ENCODE results near the gene PTGIS.

The PTGIS gene

GRCh38 chr20:49560646-49561045, 7.3 kb downstream of the PTGIS start:
- DNase-seq (ENCODE audit: low read depth in 3 of 3, low spot score in 1 of 3): no peak

GRCh38 chr20:49560186-49560585, 7.8 kb downstream of the PTGIS start:
- no peak for DNase-seq (ENCODE audit: low read depth in 3 of 3, low spot score in 1 of 3)

GRCh38 chr20:49559411-49560081, 8.4 kb downstream of the PTGIS start:
- no peak for DNase-seq (ENCODE audit: low read depth in 3 of 3, low spot score in 1 of 3)

DNA sequence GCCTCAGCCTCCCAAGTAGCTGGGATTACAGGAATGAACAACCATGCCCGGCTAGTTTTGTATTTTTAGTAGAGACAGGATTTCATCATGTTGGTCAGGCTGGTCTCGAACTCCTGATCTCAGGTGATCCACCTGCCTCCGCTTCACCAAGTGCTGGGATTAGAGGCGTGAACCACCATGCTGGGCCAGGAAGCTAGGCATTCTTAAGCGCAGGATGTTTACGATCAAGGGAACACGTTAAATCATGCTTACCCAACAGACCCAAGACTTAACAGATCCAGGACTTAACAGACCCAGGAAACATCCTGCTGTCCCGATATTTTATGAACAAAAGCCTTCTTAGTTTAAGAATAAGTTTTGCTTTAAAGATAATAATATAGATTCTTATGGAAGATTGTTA, 9.1 kb downstream of the PTGIS start:
- no peak for DNase-seq (ENCODE audit: low read depth in 3 of 3, low spot score in 1 of 3)

- no peak for DNase-seq (ENCODE audit: low read depth in 3 of 3, low spot score in 1 of 3)
Measured at GRCh38 chr20:49557449-49557848, 10.5 kb downstream of the PTGIS start.

- no peak for DNase-seq (ENCODE audit: low read depth in 3 of 3, low spot score in 1 of 3)
Measured at GRCh38 chr20:49556621-49557020, 11.3 kb downstream of the PTGIS start.

- no peak for DNase-seq (ENCODE audit: low read depth in 3 of 3, low spot score in 1 of 3)
Measured at GRCh38 chr20:49549801-49550551, 18.0 kb downstream of the PTGIS start.

GRCh38 chr20:49548371-49548947, 19.5 kb downstream of the PTGIS start:
- no peak for DNase-seq (ENCODE audit: low read depth in 3 of 3, low spot score in 1 of 3)

DNA sequence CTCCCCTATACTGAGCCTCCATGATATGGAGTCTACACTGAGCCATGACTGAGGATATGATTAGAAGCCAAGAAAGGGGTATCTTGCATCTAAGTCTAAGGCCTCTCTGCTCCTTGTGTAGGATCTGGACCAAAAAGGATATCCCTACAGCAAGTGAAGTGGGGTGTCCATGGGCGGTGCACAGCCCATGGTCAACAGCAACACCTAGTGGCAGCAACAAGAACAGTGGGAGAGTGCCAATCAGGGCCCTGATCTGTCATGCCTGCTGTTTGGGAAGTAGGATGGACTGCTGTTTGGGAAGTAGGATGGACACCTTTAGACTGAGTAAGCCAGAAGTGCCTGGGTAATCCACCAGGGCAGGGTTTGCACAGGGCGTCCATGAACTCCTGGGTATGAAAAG, 22.4 kb downstream of the PTGIS start:
- no peak for DNase-seq (ENCODE audit: low read depth in 3 of 3, low spot score in 1 of 3)

DNA sequence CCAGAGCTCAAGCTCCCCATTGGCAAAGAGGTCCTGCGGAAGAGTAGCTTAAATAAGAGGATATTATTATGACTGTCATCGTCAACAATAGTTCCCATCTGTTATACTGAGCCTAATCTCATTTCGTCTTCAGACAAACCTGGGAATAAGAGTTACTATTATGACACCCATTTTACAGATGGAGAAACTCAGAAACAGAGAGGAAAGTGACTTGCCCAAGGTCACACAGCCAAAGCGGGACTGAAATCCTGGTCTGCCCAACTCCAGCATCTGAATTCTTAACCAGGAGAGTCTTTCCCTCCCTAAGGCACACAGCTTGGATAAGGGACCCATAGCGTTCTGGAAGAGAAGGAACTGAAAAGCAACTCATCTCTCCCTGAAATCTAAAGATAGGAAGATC, 23.4 kb downstream of the PTGIS start:
- DNase-seq (ENCODE audit: low read depth in 3 of 3, low spot score in 1 of 3): no peak

GRCh38 chr20:49543858-49544437, 24.0 kb downstream of the PTGIS start:
- no peak for DNase-seq (ENCODE audit: low read depth in 3 of 3, low spot score in 1 of 3)

GRCh38 chr20:49543071-49543857, 24.7 kb downstream of the PTGIS start:
- DNase-seq (ENCODE audit: low read depth in 3 of 3, low spot score in 1 of 3): no peak

- no peak for DNase-seq (ENCODE audit: low read depth in 3 of 3, low spot score in 1 of 3)
Measured at GRCh38 chr20:49542514-49542991, 25.4 kb downstream of the PTGIS start.

GRCh38 chr20:49541733-49542513, 26.0 kb downstream of the PTGIS start:
- peak in 2 of 3 donors; percentile 12 to 48 for DNase-seq (ENCODE audit: low read depth in 3 of 3, low spot score in 1 of 3)

DNA sequence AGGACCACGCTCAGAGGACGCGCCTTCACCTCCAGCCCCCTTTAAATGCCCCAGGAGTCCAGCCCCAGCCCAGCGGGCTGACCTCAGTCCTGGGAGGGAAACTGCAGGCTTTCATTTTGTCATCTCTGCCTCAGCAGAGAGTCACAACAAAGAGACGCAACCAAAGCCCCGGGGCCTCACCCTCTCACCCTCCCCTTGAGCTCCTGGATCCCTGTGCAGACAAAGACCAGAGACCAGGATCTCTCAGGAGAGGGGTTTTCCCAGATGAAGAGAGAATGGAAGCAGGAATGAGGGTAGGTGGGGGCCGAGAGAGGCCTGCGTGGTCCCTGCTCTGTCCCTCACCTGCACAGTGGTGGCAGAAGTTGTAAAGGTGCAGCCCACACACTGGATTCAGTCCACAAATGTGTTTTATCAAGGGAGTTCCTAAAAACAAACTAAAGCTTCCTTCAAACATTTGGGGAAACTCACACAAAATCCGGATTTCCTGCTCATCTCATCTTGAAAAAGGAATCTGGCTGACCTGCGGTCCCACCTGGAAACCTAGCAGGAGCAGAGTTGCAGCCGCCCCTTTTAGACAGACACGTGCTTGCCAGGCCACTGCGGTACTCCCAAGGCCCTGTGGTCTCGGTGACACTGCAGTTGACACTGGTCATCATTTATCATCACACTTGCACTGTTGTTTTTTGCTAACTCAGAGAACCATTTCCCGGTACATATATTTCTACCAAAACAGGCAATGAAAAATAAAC, 27.1 kb downstream of the PTGIS start:
- DNase-seq (ENCODE audit: low read depth in 3 of 3, low spot score in 1 of 3): no peak

- no peak for DNase-seq (ENCODE audit: low read depth in 3 of 3, low spot score in 1 of 3)
Measured at GRCh38 chr20:49540232-49540620, 27.7 kb downstream of the PTGIS start.

DNA sequence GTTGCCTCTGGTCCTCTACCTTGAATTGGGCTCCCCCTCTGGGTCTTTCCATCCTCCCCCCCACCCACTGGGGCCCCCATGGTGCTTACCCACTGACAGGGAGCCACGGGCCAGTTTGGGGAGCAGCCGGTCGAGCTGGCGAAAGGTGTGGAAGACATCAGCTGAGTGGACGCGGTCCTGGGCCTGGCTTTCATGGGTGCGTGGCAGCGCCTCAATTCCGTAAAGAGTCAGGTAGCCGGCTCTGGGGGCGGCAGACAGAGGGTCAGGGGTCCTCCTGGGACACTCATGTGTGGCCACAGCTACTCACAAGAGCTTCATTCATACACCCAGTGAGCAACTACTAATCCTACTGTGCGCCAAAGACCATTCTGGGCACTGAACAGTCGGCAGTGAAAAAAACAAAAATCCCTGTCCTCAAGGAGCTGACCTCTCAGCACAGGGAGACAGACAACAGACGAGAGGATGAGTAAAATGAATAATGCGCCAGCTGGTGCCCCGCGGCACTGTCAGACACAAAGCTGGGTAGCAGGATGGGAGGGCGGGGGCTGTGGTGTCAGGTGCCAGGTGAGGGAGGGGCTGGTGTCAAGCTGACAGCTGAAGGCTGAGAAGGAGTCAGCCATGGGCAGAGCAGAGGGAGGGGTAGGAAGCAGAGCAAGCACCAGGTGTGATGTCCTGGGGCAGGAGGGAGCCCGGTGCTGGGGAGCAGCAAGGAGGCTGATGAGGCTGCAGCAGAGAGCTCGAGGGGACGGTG, 28.3 kb downstream of the PTGIS start:
- no peak for DNase-seq (ENCODE audit: low read depth in 3 of 3, low spot score in 1 of 3)

- no peak for DNase-seq (ENCODE audit: low read depth in 3 of 3, low spot score in 1 of 3)
Measured at GRCh38 chr20:49538950-49539349, 29.0 kb downstream of the PTGIS start.

DNA sequence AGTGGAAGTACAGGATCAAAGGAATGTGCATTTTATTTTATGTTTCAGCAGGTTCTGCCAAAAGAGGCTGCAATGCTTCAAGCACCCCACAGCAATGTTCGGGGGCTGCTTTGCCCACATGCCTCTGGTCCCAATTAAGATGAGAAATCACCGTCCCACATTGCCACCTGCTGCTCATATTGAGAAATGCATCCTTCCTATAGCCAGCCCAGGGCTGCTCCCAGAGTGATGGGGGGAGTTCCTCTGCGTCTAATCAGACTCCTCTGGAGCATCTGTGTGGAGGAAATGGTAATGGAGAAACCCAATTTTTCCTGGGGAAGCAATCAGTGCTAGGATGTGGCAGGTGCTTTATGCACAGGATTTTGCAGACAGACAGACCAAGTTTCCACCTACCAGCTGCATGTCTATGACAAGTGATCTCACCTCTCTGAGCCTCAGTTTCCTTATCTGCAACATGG, 33.7 kb downstream of the PTGIS start:
- peak in 2 of 3 donors; percentile 7 to 22 for DNase-seq (ENCODE audit: low read depth in 3 of 3, low spot score in 1 of 3)
